Cardiac muscle cell (in vitro differentiated cells and primary cell): ENCODE data around the gene CDH4. TPM values are rescaled to one million over a fixed set of nuclear protein-coding genes. Genes with fewer than 3 reads are reported as not detected.
A peak's percentile ranks its signal among the peaks of the same experiment; 100 is the strongest.

ENCODE experiments used
- DNase-seq, 2 donors: peaks; one replicate each; pipeline versions ENCODE4 v3.0.0 to v3.0.0-alpha.2; 2010 to 2017; ENCODE audit warnings: low read depth in 1 of 2, low spot score in 1 of 2
- H3K27ac ChIP-seq: fragments of 200-600 bp; sonication (generic); 2 replicates; pipeline ENCODE4 v1.5.1; 2016
- H3K27me3 ChIP-seq: fragments of 200-600 bp; sonication (generic); 2 replicates; pipeline ENCODE4 v1.6.0; 2016; ENCODE audit warnings: control low read depth
- H3K36me3 ChIP-seq: fragments of 200-600 bp; sonication (generic); 2 replicates; pipeline ENCODE4 v1.5.1; 2016; ENCODE audit warnings: control low read depth
- H3K4me1 ChIP-seq: fragments of 200-600 bp; sonication (generic); 2 replicates; pipeline ENCODE4 v1.8.1; 2017; ENCODE audit warnings: low read depth, mild to moderate bottlenecking, mixed run types
- H3K4me3 ChIP-seq: fragments of 200-600 bp; sonication (generic); 2 replicates; pipeline ENCODE4 v1.5.1; 2016; ENCODE audit warnings: mild to moderate bottlenecking
- H3K9me3 ChIP-seq: fragments of 200-600 bp; sonication (generic); 2 replicates; pipeline ENCODE4 v1.5.1; 2017; ENCODE audit warnings: low read depth, mild to moderate bottlenecking, control low read depth
- polyA plus RNA-seq: library from polyadenylated mRNA; unstranded; fragments of >200 nt; fragmentation: Nextera tagmentation; extraction: Ambion mirVana; gene quantifications from 2 replicates; pipeline ENCODE4 v1.2.1, GENCODE V29; 2016
- total RNA-seq: library from RNA; depleted of rRNA; stranded (reverse); fragments of >200 nt; gene quantifications from 2 replicates; pipeline ENCODE4 v1.2.3, GENCODE V29; 2016
- TF ChIP-seq, protein P1 (sequence below): IDR thresholded peaks from 2 replicates; pipeline ENCODE4 v1.5.1; 2012; ENCODE audit warnings: low read depth, mild to moderate bottlenecking, low read length

The CDH4 gene
- total and polyA plus RNA-seq, 2 experiments from 2014 or later, result 0.43 to 0.80 TPM

DNA sequence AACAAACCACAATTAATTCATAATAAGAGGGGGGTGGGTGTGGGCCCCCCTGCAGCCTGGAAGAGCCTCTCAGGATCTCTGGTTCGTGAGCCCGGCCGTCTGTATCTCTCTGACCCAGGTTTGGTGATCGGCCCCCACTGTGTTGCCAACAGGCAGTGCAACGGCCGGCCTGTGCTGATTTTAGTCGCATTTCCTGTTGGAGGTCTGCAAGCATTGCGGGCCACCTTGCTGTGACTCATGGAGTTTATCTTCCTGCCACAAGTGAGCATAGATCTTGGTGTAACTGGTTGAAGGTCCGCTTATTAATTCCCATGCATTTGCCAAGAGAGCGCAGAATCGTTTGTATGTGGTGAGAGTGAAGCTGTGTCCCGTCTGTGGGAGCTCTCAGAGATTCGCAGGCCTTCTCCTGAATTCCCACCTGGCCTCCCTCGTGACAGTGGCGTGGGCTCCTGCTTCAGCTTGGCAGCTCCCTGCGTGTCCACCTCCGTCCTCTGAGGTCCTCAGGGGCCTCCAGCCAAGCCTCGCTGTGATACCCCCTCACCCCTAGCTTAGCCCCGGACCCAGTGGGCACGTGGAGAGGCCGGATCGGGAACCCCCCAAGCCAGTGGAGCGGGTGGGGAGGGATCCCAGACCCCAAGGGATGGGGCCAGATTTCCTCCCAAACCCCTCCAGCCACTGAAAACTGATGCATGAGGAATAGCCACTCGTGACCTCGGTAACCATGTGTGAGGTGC is 269.8 kb downstream of the CDH4 start:
- Histone ChIP-seq H3K4me3 (no peak overlapping the region), H3K27ac (no peak overlapping the region), H3K4me1 (peaks cover 13% of the 10 kb centered on the region), H3K9me3 (no peaks in the 10 kb centered on the region), H3K36me3 (no peaks in the 10 kb centered on the region), H3K27me3 (no peaks in the 10 kb centered on the region)
- peak in 1 of 2 donors; percentile 10 for DNase-seq
- TF ChIP-seq, protein P1, sequence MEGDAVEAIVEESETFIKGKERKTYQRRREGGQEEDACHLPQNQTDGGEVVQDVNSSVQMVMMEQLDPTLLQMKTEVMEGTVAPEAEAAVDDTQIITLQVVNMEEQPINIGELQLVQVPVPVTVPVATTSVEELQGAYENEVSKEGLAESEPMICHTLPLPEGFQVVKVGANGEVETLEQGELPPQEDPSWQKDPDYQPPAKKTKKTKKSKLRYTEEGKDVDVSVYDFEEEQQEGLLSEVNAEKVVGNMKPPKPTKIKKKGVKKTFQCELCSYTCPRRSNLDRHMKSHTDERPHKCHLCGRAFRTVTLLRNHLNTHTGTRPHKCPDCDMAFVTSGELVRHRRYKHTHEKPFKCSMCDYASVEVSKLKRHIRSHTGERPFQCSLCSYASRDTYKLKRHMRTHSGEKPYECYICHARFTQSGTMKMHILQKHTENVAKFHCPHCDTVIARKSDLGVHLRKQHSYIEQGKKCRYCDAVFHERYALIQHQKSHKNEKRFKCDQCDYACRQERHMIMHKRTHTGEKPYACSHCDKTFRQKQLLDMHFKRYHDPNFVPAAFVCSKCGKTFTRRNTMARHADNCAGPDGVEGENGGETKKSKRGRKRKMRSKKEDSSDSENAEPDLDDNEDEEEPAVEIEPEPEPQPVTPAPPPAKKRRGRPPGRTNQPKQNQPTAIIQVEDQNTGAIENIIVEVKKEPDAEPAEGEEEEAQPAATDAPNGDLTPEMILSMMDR, result no peak

DNA sequence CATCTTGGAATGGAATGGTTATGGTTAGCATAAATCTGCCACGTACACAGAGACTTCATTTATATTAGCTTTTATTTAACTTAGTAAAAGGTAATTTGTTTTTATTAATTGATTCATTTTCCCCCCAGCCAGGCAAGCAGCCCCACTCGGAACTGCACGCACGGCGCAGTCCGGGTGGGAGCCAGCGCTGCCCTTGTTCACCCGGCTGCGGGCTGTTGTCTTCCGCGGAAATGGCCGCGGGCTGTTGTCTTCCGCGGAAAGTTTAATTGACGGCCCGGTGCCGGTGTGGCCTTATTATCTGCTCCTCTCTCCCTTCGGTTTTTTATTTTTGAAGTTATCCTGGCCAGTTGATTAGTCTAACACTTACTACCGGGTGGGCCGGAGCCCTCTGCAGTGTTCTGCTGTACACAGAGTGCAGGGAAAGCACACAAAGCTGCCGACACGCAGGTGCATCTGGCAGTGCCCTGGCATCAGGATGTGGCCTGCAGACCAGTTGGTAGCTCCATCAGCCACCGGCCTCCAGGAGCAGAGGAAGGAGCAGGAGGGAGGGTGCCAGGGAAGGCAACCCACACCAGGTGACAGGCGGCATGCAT is 270.5 kb downstream of the CDH4 start:
- H3K27me3 ChIP-seq, result no peaks in the 10 kb centered on the region
- no peaks in the 10 kb centered on the region for H3K9me3 ChIP-seq
- peaks cover 5% of the 10 kb centered on the region for H3K4me1 ChIP-seq
- TF ChIP-seq, protein P1, result no peak
- H3K36me3 ChIP-seq, result no peaks in the 10 kb centered on the region
- H3K27ac ChIP-seq, result no peak overlapping the region
- no peak overlapping the region for H3K4me3 ChIP-seq
- no peak for DNase-seq

DNA sequence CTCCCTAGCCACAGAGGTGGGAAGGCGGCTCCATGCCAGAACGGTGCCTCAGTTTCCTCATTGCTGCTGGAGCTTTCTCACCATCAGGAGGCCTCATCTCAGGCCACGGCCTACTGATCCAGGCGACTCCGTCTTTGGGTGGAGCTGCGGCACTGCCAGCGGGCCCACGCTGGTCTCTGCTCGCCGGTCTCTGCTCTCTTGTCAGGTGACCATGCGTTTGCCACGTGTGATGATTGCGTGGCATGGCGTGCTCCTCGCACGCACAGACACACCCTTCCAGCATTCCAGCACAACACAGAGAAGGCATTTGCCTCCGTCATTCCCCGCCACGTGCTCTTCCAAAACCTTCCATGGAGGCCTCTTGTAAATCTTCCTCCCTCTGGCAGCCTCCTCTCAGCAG is 271.1 kb downstream of the CDH4 start:
- H3K4me3 ChIP-seq, result no peak overlapping the region
- H3K9me3 ChIP-seq, result no peaks in the 10 kb centered on the region
- TF ChIP-seq, protein P1, result no peak
- no peaks in the 10 kb centered on the region for H3K36me3 ChIP-seq
- H3K27me3 ChIP-seq, result no peaks in the 10 kb centered on the region
- no peak overlapping the region for H3K27ac ChIP-seq
- DNase-seq, result no peak
- H3K4me1 ChIP-seq, result no peaks in the 10 kb centered on the region

DNA sequence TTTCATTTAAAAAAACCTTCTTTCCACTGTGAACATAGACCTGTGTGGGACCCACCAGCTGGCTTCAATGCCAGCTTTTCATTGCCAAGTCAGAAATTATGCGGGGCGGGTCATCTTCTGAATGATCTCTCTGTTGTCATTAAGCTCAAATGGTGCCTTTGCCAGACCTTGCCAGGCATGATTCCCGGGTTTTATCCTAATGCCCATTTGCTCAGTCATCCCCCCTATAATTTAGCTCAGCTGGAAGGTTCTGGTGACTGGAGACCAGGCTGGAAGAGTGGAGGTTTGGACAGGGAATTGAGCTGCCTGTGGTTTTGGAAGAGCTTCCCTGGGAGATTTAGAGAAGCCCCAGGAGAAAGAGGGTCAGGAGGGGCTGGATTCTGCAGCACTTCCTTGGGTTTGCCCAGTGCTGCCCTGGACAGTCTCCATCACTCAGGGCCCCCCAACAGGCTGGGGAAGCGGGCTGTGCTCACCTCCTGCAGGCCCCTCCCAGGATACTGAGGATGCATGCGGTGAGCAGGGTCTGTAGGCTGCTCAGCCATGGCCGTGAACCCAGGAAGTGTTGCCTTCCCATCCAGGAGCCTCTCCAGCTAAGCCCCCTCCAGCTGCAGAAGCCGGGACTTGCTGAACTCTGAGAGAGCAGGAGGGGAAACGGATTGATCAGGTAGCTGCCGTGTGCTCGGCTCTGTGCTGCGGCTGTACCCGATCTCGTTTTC is 273.0 kb downstream of the CDH4 start:
- Histone ChIP-seq H3K4me1 (no peaks in the 10 kb centered on the region), H3K27ac (no peak overlapping the region), H3K27me3 (no peaks in the 10 kb centered on the region), H3K4me3 (no peak overlapping the region), H3K9me3 (no peaks in the 10 kb centered on the region), H3K36me3 (no peaks in the 10 kb centered on the region)
- DNase-seq, result no peak
- TF ChIP-seq, protein P1, result no peak

DNA sequence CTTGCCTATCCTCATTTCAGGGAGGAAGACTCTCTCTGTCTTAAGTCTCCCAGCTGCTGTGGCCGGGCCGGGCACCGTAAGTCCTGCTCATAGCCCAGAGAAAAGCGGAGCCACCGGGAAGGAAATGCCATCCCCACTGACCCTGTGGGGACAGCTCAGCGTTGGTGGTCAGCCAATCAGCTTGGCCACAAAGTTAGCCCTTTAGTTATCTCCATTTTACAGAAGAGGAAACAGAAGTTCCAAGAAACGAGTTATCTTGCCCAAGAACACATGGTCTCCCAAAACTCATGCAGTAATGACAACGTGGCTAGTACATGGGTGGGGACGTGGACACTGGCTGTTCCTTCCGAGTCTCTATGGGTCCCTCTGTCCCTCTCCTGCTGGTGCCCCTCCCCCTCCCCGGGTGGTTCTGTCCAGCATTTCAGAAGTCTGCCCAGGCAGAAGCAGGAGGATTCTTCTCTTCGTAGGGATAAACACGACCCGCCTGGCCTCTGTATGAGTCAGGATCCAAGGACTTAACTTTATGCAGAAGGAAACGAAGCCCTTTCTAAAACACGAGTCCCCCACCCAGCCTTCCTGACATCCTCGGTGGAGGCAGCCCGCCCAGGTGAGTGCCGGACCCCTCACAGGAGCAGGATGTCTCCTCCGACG is 273.8 kb downstream of the CDH4 start:
- TF ChIP-seq, protein P1, result no peak

More for the DNA sequence above, 273.8 kb downstream of the CDH4 start:
- peak in 1 of 2 donors; percentile 44 for DNase-seq
- H3K4me1 ChIP-seq, result no peaks in the 10 kb centered on the region
- no peaks in the 10 kb centered on the region for H3K9me3 ChIP-seq
- no peaks in the 10 kb centered on the region for H3K36me3 ChIP-seq
- no peak overlapping the region for H3K27ac ChIP-seq
- H3K4me3 ChIP-seq, result no peak overlapping the region
- H3K27me3 ChIP-seq, result no peaks in the 10 kb centered on the region
